Lung (tissue), 13 donors: Measurements from ENCODE around the gene ZMAT1. TPM values are rescaled to one million over a fixed set of nuclear protein-coding genes. Genes with fewer than 3 reads are reported as not detected.

Experiments used
- ATAC-seq: fragments of 200-7000 bp; cut with Tn5 transposase; one replicate; pipeline ENCODE4 v1.9.1; 2020; ENCODE audit warnings: moderate number of reproducible peaks; ENCODE audit not compliant: insufficient read depth, low FRiP score
- DNase-seq, 3 donors: peaks; one replicate each; pipeline ENCODE4 v3.0.0-alpha.2; 2013 to 2017
- H3K27ac ChIP-seq, 2 donors: one replicate each; pipeline ENCODE4 v1.5.1; 2013; ENCODE audit warnings: mild to moderate bottlenecking in 2 of 2, moderate library complexity in 2 of 2, control low read depth in 1 of 2, inconsistent platforms in 1 of 2, low read depth in 1 of 2, low read length in 1 of 2
- H3K27me3 ChIP-seq, 3 donors: one replicate each; pipeline ENCODE4 v1.5.1; 2013; ENCODE audit warnings: low read length in 2 of 3; ENCODE audit not compliant: control insufficient read depth in 3 of 3, insufficient read depth in 3 of 3
- H3K36me3 ChIP-seq, 4 donors: one replicate each; pipeline ENCODE4 v1.5.1; 2013; ENCODE audit warnings: low read length in 4 of 4, mild to moderate bottlenecking in 1 of 4, moderate library complexity in 1 of 4; ENCODE audit not compliant: control insufficient read depth in 4 of 4, insufficient read depth in 4 of 4
- H3K4me1 ChIP-seq, 5 donors: one replicate each; pipeline ENCODE4 v1.5.1; 2013; ENCODE audit warnings: low read length in 5 of 5, mild to moderate bottlenecking in 2 of 5, moderate library complexity in 1 of 5; ENCODE audit not compliant: control insufficient read depth in 5 of 5, insufficient read depth in 5 of 5
- H3K4me3 ChIP-seq: one replicate; pipeline ENCODE4 v1.5.1; 2013; ENCODE audit warnings: mild to moderate bottlenecking, control low read depth, moderate library complexity
- H3K9ac ChIP-seq, 2 donors: one replicate each; pipeline ENCODE4 v1.5.1; 2013; ENCODE audit warnings: low read length in 2 of 2, control low read depth in 1 of 2; ENCODE audit not compliant: insufficient read depth in 1 of 2
- H3K9me3 ChIP-seq, 4 donors: one replicate each; pipeline ENCODE4 v1.5.1; 2013; ENCODE audit warnings: low read length in 3 of 4, mild to moderate bottlenecking in 1 of 4, moderate library complexity in 1 of 4; ENCODE audit not compliant: control insufficient read depth in 4 of 4, insufficient read depth in 3 of 4
- CTCF ChIP-seq: IDR thresholded peaks from 2 replicates; pipeline ENCODE4 v1.5.1; 2012; ENCODE audit warnings: mild to moderate bottlenecking; ENCODE audit errors: control extremely low read depth, extremely low read depth
- WGBS, 2 donors: extraction: QIAGEN DNeasy Blood & Tissue Kit; methylation state at CpG; one replicate each; pipeline ENCODE4 v1.1.7; 2013; 5-methylcytosine and 5-hydroxymethylcytosine counted together
- polyA plus RNA-seq, 2 donors: library from polyadenylated mRNA; stranded (reverse); fragments of 200-250 nt; gene quantifications; one replicate each; pipeline ENCODE4 v1.2.1, GENCODE V29; 2013
- small RNA-seq: library from RNA; depleted of rRNA; stranded (forward); fragments of <200 nt; gene quantifications from one replicate; pipeline ENCODE3, GENCODE V24; 2014; ENCODE audit warnings: low replicate concordance
- total RNA-seq, 2 donors: library from RNA; depleted of rRNA in 1 of 2; stranded (reverse); fragments of >200 nt in 1 of 2; gene quantifications; one replicate each; pipeline ENCODE4 v1.2.1, GENCODE V29; 2014 to 2021
- donor health status: control.
- donor health status: control.
- donor health status: Bipolar disorder and iron deficiency.
- donor health status: healthy.
- donor health status: DM: yes; HTN: yes; CAD: no.

ZMAT1 gene
- total and polyA plus RNA-seq, 4 donors = 2.6 to 13.0 (median 8.6) TPM

- DNase-seq (no peak), ATAC-seq (no peak)
- no peaks in the 10 kb centered on the region for H3K36me3 ChIP-seq
- peaks cover 0 to 25% (median 7%) of the 10 kb centered on the region in 4 donors for H3K9me3 ChIP-seq
- H3K27ac ChIP-seq = no peak overlapping the region
- TF ChIP-seq CTCF = no peak
- peaks cover 0 to 2% (median 0%) of the 10 kb centered on the region in 5 donors for H3K4me1 ChIP-seq
- 79 to 88% methylated on average over 4 to 5 of the region's 5 CpGs for WGBS, 2 donors
- H3K9ac ChIP-seq = no peak overlapping the region
- H3K27me3 ChIP-seq = peaks cover 0 to 8% (median 0%) of the 10 kb centered on the region in 3 donors
- H3K4me3 ChIP-seq = no peak overlapping the region
Measured at GRCh38 chrX:101906136-101906796, 25.6 kb downstream of the ZMAT1 start.

DNA sequence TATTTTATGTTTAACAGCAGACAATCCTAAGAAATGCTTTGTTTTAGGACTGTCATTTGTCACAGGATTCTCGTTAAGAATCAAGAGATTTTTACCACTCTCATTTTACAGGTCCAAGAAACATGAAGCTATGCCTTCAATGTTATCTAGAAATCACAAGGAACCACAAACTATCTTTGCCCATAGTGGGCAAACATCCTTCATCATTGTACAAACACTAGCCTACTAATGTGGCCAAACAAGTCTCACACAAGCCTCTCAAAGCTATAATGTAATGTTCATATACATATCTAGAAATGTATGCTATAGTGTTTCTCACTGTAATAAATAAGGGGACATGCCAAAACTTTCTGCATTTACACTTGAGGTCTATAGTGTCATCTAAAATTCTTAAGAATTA lies 26.8 kb downstream of the ZMAT1 start:
- Histone ChIP-seq H3K4me1 (peaks cover 0 to 2% (median 0%) of the 10 kb centered on the region in 5 donors), H3K9ac (no peak overlapping the region), H3K4me3 (no peak overlapping the region), H3K9me3 (peaks cover 0 to 24% (median 7%) of the 10 kb centered on the region in 4 donors), H3K27ac (no peak overlapping the region), H3K36me3 (no peaks in the 10 kb centered on the region), H3K27me3 (peaks cover 0 to 8% (median 0%) of the 10 kb centered on the region in 3 donors)
- DNase-seq (peak in 1 of 3 donors; percentile 2), ATAC-seq (no peak)
- no peak for TF ChIP-seq CTCF
- WGBS, 2 donors = 83 to 86% methylated on average over 1 of the region's 1 CpG

Small RNA genes lying within 50 kb of the gene (small RNA-seq; reads per million reads assigned to genes)
- not detected for gene RNU6-345P

Other genes starting within 250 kb of the ZMAT1 start
- 1 to 10 TPM in 1 of 2 donors, not detected in 1; 4.3 TPM for gene TCEAL2, start 193.7 kb upstream of the ZMAT1 start, total RNA-seq
- gene TCEAL2, start 193.7 kb upstream of the ZMAT1 start, polyA plus RNA-seq = 1 to 10 TPM; 2.2 to 7.6 TPM
- not detected for gene TCEAL6, start 210.5 kb upstream of the ZMAT1 start, total RNA-seq
- not detected for gene TCEAL6, start 210.5 kb upstream of the ZMAT1 start, polyA plus RNA-seq
- 1 to 10 TPM; 1.9 to 8.8 TPM for gene BEX5, start 223.9 kb upstream of the ZMAT1 start, total RNA-seq
- 10 to 100 TPM in 1 of 2 donors, 1 to 10 TPM in 1; 4.9 to 11.7 TPM for gene BEX5, start 223.9 kb upstream of the ZMAT1 start, polyA plus RNA-seq